Measurements from ENCODE around the gene DCAF16. TPM values are rescaled to one million over a fixed set of nuclear protein-coding genes. Genes with fewer than 3 reads are reported as not detected.

DCAF16 gene
- total RNA-seq, 1 experiment from 2014 or later, result 55.3 TPM

GRCh38 chr4:17778431-17778830 is 32.1 kb downstream of the DCAF16 start:
- H3K4me1 Mint-ChIP-seq (ENCODE audit: low read depth, unreplicated experiment), result no peaks in the 10 kb centered on the region
- Histone ChIP-seq H3K27me3 (replicated peaks; ENCODE audit: control insufficient read depth, insufficient read depth, low read length) (no peaks in the 10 kb centered on the region), H3K9me3 (no peaks in the 10 kb centered on the region), H3K4me1 (no peaks in the 10 kb centered on the region), H3K36me3 (ENCODE audit: control insufficient read depth, insufficient read depth, low read length) (no peaks in the 10 kb centered on the region), H3K4me3 (ENCODE audit: low read depth, low read length) (no peak overlapping the region)
- H3K4me3 Mint-ChIP-seq (ENCODE audit: unreplicated experiment), result no peak overlapping the region
- BruUV-seq (replicated peaks), result no TSS peak
- peaks cover 2% of the 10 kb centered on the region for H3K27me3 Mint-ChIP-seq (ENCODE audit: insufficient read depth, unreplicated experiment)
- CTCF ChIA-PET, result no interaction called here
- no peaks in the 10 kb centered on the region for H3K9me3 Mint-ChIP-seq (ENCODE audit: unreplicated experiment)
- H3K27ac Mint-ChIP-seq (ENCODE audit: unreplicated experiment), result no peak overlapping the region
- POLR2A ChIA-PET, result no interaction called here
- no peaks in the 10 kb centered on the region for H3K36me3 Mint-ChIP-seq (ENCODE audit: insufficient read depth, unreplicated experiment)
- DNase-seq, result no peak
- intact Hi-C loops (cut with micrococcal nuclease; ENCODE audit: unreplicated experiment), result no loop called here
- no peak for TF ChIP-seq CTCF (IDR thresholded peaks at IDR 0.05; ENCODE audit: insufficient read depth in 1 of 2, low read depth in 1 of 2, low read length in 1 of 2, severe bottlenecking in 1 of 2, unreplicated experiment in 1 of 2)

- Histone ChIP-seq H3K27me3 (replicated peaks; ENCODE audit: control insufficient read depth, insufficient read depth, low read length) (no peaks in the 10 kb centered on the region), H3K9me3 (no peaks in the 10 kb centered on the region), H3K4me1 (no peaks in the 10 kb centered on the region), H3K4me3 (ENCODE audit: low read depth, low read length) (no peak overlapping the region), H3K36me3 (ENCODE audit: control insufficient read depth, insufficient read depth, low read length) (no peaks in the 10 kb centered on the region)
- Mint-ChIP-seq H3K27ac (ENCODE audit: unreplicated experiment) (no peak overlapping the region), H3K27me3 (ENCODE audit: insufficient read depth, unreplicated experiment) (no peaks in the 10 kb centered on the region), H3K9me3 (ENCODE audit: unreplicated experiment) (no peaks in the 10 kb centered on the region), H3K4me3 (ENCODE audit: unreplicated experiment) (no peak overlapping the region), H3K4me1 (ENCODE audit: low read depth, unreplicated experiment) (no peaks in the 10 kb centered on the region), H3K36me3 (ENCODE audit: insufficient read depth, unreplicated experiment) (no peaks in the 10 kb centered on the region)
- CTCF ChIA-PET, result no interaction called here
- POLR2A ChIA-PET, result no interaction called here
- intact Hi-C loops (cut with micrococcal nuclease; ENCODE audit: unreplicated experiment), result no loop called here
- TF ChIP-seq CTCF (IDR thresholded peaks at IDR 0.05; ENCODE audit: insufficient read depth in 1 of 2, low read depth in 1 of 2, low read length in 1 of 2, severe bottlenecking in 1 of 2, unreplicated experiment in 1 of 2), result no peak
- DNase-seq, result no peak
- no TSS peak for BruUV-seq (replicated peaks)
These were observed 37.3 kb downstream of the DCAF16 start for GRCh38 chr4:17773135-17773698.

- TF ChIP-seq CTCF (IDR thresholded peaks at IDR 0.05; ENCODE audit: insufficient read depth in 1 of 2, low read depth in 1 of 2, low read length in 1 of 2, severe bottlenecking in 1 of 2, unreplicated experiment in 1 of 2), result no peak
- Histone ChIP-seq H3K4me1 (no peaks in the 10 kb centered on the region), H3K9me3 (no peaks in the 10 kb centered on the region), H3K4me3 (ENCODE audit: low read depth, low read length) (no peak overlapping the region), H3K36me3 (ENCODE audit: control insufficient read depth, insufficient read depth, low read length) (no peaks in the 10 kb centered on the region), H3K27me3 (replicated peaks; ENCODE audit: control insufficient read depth, insufficient read depth, low read length) (no peaks in the 10 kb centered on the region)
- intact Hi-C loops (cut with micrococcal nuclease; ENCODE audit: unreplicated experiment), result no loop called here
- Mint-ChIP-seq H3K4me3 (ENCODE audit: unreplicated experiment) (no peak overlapping the region), H3K9me3 (ENCODE audit: unreplicated experiment) (no peaks in the 10 kb centered on the region), H3K27me3 (ENCODE audit: insufficient read depth, unreplicated experiment) (no peaks in the 10 kb centered on the region), H3K27ac (ENCODE audit: unreplicated experiment) (no peak overlapping the region), H3K4me1 (ENCODE audit: low read depth, unreplicated experiment) (no peaks in the 10 kb centered on the region), H3K36me3 (ENCODE audit: insufficient read depth, unreplicated experiment) (no peaks in the 10 kb centered on the region)
- no TSS peak for BruUV-seq (replicated peaks)
- CTCF ChIA-PET, result no interaction called here
- POLR2A ChIA-PET, result no interaction called here
- DNase-seq, result no peak
These were observed 39.2 kb downstream of the DCAF16 start for GRCh38 chr4:17771284-17771908.

All from Caco-2 (cell line).